SK-N-SH treated with all-trans-retinoic acid at 6 μM for 48 hours (cell line): ENCODE data around the gene TMEM147.

Experiments used
- ATAC-seq: fragments of 200-7000 bp; cut with Tn5 transposase; 3 replicates; pipeline ENCODE4 v1.9.1; 2020; ENCODE audit warnings: mild to moderate bottlenecking, moderate library complexity
- ARNTL ChIP-seq: fragments of 450-650 bp; formaldehyde crosslinking; IDR thresholded peaks from 2 replicates; pipeline ENCODE4 v1.5.0; 2020; ENCODE audit warnings: low read depth, mild to moderate bottlenecking, moderate library complexity, borderline replicate concordance
- BACH2 ChIP-seq: fragments of 250-450 bp; sonication (Bioruptor Pico); IDR thresholded peaks from 2 replicates; pipeline ENCODE4 v1.9.0; 2021; ENCODE audit warnings: mild to moderate bottlenecking, borderline replicate concordance
- CSDC2 ChIP-seq: fragments of 250-450 bp; sonication (Bioruptor Pico); IDR thresholded peaks from 2 replicates; pipeline ENCODE4 v1.5.0; 2020; ENCODE audit warnings: mild to moderate bottlenecking, moderate library complexity
- ESRRG ChIP-seq: fragments of 250-450 bp; sonication (Bioruptor Pico); IDR thresholded peaks from 2 replicates; pipeline ENCODE4 v1.6.1; 2021; ENCODE audit warnings: mild to moderate bottlenecking
- ISL1 ChIP-seq: fragments of 250-450 bp; sonication (Bioruptor Pico); IDR thresholded peaks from 2 replicates; pipeline ENCODE4 v2.1.2; 2022; ENCODE audit warnings: mild to moderate bottlenecking, moderate library complexity
- OSR1 ChIP-seq: fragments of 250-450 bp; sonication (Bioruptor Pico); IDR thresholded peaks from 2 replicates; pipeline ENCODE4 v1.8.0; 2022; ENCODE audit warnings: moderate library complexity, mild to moderate bottlenecking, inconsistent platforms
- PPARA ChIP-seq: fragments of 250-450 bp; sonication (Bioruptor Pico); IDR thresholded peaks from 2 replicates; pipeline ENCODE4 v1.5.0; 2020; ENCODE audit warnings: mild to moderate bottlenecking, borderline replicate concordance
- RARB ChIP-seq: fragments of 250-450 bp; sonication (Bioruptor Pico); IDR thresholded peaks from 2 replicates; pipeline ENCODE4 v1.8.0; 2021; ENCODE audit warnings: mild to moderate bottlenecking, moderate library complexity
- SNAI2 ChIP-seq: fragments of 250-450 bp; sonication (Bioruptor Pico); IDR thresholded peaks from 2 replicates; pipeline ENCODE4 v1.5.0; 2020; ENCODE audit warnings: mild to moderate bottlenecking, moderate library complexity
- TCF4 ChIP-seq: fragments of 250-450 bp; sonication (Bioruptor Pico); IDR thresholded peaks from 2 replicates; pipeline ENCODE4 v1.8.0; 2021; ENCODE audit warnings: mild to moderate bottlenecking, moderate library complexity, borderline replicate concordance
- TOX ChIP-seq: fragments of 250-450 bp; sonication (Bioruptor Pico); IDR thresholded peaks from 2 replicates; pipeline ENCODE4 v1.8.0; 2021; ENCODE audit warnings: mild to moderate bottlenecking, moderate library complexity, borderline replicate concordance
- ZC3H10 ChIP-seq: fragments of 250-450 bp; sonication (Bioruptor Pico); IDR thresholded peaks from 2 replicates; pipeline ENCODE4 v1.5.1; 2021; ENCODE audit warnings: mild to moderate bottlenecking, moderate library complexity
- ZFP3 ChIP-seq: fragments of 250-450 bp; sonication (Bioruptor Pico); IDR thresholded peaks from 2 replicates; pipeline ENCODE4 v1.5.0; 2020; ENCODE audit warnings: mild to moderate bottlenecking, moderate library complexity
- ZFP30 ChIP-seq: fragments of 450-650 bp; formaldehyde crosslinking; IDR thresholded peaks from 2 replicates; pipeline ENCODE4 v1.5.0; 2022; ENCODE audit warnings: mild to moderate bottlenecking, moderate library complexity
- ZNF565 ChIP-seq: fragments of 450-650 bp; formaldehyde crosslinking; conservative IDR thresholded peaks from 2 replicates; pipeline ENCODE4 v1.5.0; 2020; ENCODE audit warnings: low read depth, mild to moderate bottlenecking, moderate library complexity
- ZNF70 ChIP-seq: fragments of 450-650 bp; formaldehyde crosslinking; IDR thresholded peaks from 2 replicates; pipeline ENCODE4 v1.5.0; 2020; ENCODE audit warnings: mild to moderate bottlenecking, moderate library complexity
- ZNF8 ChIP-seq: fragments of 450-650 bp; formaldehyde crosslinking; IDR thresholded peaks from 2 replicates; pipeline ENCODE4 v1.5.0; 2020; ENCODE audit warnings: mild to moderate bottlenecking, moderate library complexity
- TF ChIP-seq, protein P1 (sequence below): fragments of 250-450 bp; sonication (Bioruptor Pico); IDR thresholded peaks from 2 replicates; pipeline ENCODE4 v1.8.0; 2020; ENCODE audit warnings: mild to moderate bottlenecking, moderate library complexity, borderline replicate concordance
- TF ChIP-seq, protein P2 (sequence below): fragments of 250-450 bp; sonication (Bioruptor Pico); IDR thresholded peaks from 2 replicates; pipeline ENCODE4 v1.5.1; 2020; ENCODE audit warnings: low read depth, mild to moderate bottlenecking, moderate library complexity
- TF ChIP-seq, protein P3 (sequence below): fragments of 250-450 bp; sonication (Bioruptor Pico); IDR thresholded peaks from 2 replicates; pipeline ENCODE4 v1.5.0; 2020; ENCODE audit warnings: mild to moderate bottlenecking, moderate library complexity
- TF ChIP-seq, protein P4 (sequence below): fragments of 250-450 bp; sonication (Bioruptor Pico); IDR thresholded peaks from 2 replicates; pipeline ENCODE4 v1.5.1; 2021; ENCODE audit warnings: mild to moderate bottlenecking, moderate library complexity

Gene TMEM147

DNA sequence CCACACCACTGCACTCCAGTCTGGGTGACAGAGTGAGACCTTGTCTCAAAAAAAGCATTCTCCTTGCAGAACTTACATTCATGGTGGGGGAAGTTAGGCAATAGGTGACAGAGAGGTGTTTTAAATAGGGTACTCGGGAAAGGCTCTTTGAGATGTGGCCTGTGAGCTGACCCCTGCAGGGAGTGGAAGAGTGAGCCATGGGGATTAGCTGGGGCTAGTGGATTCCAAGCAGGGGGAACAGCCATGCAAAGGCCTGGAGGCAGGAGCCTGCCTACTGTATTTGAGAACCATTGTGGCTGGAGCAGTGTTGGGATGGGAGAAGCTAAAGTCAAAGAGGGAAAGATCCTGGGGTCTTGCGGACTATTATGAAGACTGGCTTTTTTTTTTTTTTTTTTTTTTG, 28.1 kb upstream of the TMEM147 start:
- no peak for TF ChIP-seq ZFP3 (CRISPR knock-in tag)

DNA sequence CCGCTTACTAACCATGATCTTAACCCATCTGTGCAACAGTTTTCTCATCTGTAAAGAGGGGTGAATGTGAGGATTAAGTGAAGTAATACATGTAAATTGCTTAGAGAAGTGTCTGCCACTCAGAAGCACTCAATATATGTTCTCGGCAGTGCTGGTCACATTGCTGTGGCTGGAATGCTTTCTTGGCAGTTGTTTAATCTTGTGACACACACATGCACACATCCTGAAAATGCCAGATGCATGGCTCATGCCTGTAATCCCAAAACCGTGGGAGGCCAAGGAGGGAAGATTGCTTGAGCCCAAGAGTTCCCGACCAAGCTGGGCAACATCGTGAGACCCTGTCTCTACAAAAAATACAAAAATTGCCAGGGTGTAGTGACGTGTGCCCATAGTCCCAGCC, 27.1 kb upstream of the TMEM147 start:
- TF ChIP-seq ZC3H10 (CRISPR knock-in tag): no peak
- TF ChIP-seq ZNF565: no peak
- TF ChIP-seq, protein P1, sequence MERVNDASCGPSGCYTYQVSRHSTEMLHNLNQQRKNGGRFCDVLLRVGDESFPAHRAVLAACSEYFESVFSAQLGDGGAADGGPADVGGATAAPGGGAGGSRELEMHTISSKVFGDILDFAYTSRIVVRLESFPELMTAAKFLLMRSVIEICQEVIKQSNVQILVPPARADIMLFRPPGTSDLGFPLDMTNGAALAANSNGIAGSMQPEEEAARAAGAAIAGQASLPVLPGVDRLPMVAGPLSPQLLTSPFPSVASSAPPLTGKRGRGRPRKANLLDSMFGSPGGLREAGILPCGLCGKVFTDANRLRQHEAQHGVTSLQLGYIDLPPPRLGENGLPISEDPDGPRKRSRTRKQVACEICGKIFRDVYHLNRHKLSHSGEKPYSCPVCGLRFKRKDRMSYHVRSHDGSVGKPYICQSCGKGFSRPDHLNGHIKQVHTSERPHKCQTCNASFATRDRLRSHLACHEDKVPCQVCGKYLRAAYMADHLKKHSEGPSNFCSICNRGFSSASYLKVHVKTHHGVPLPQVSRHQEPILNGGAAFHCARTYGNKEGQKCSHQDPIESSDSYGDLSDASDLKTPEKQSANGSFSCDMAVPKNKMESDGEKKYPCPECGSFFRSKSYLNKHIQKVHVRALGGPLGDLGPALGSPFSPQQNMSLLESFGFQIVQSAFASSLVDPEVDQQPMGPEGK: no peak
- TF ChIP-seq, protein P2, sequence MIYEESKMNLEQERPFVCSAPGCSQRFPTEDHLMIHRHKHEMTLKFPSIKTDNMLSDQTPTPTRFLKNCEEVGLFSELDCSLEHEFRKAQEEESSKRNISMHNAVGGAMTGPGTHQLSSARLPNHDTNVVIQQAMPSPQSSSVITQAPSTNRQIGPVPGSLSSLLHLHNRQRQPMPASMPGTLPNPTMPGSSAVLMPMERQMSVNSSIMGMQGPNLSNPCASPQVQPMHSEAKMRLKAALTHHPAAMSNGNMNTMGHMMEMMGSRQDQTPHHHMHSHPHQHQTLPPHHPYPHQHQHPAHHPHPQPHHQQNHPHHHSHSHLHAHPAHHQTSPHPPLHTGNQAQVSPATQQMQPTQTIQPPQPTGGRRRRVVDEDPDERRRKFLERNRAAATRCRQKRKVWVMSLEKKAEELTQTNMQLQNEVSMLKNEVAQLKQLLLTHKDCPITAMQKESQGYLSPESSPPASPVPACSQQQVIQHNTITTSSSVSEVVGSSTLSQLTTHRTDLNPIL (CRISPR knock-in tag): no peak
- TF ChIP-seq, protein P3, sequence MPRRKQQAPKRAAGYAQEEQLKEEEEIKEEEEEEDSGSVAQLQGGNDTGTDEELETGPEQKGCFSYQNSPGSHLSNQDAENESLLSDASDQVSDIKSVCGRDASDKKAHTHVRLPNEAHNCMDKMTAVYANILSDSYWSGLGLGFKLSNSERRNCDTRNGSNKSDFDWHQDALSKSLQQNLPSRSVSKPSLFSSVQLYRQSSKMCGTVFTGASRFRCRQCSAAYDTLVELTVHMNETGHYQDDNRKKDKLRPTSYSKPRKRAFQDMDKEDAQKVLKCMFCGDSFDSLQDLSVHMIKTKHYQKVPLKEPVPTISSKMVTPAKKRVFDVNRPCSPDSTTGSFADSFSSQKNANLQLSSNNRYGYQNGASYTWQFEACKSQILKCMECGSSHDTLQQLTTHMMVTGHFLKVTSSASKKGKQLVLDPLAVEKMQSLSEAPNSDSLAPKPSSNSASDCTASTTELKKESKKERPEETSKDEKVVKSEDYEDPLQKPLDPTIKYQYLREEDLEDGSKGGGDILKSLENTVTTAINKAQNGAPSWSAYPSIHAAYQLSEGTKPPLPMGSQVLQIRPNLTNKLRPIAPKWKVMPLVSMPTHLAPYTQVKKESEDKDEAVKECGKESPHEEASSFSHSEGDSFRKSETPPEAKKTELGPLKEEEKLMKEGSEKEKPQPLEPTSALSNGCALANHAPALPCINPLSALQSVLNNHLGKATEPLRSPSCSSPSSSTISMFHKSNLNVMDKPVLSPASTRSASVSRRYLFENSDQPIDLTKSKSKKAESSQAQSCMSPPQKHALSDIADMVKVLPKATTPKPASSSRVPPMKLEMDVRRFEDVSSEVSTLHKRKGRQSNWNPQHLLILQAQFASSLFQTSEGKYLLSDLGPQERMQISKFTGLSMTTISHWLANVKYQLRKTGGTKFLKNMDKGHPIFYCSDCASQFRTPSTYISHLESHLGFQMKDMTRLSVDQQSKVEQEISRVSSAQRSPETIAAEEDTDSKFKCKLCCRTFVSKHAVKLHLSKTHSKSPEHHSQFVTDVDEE: no peak
- TF ChIP-seq ZNF8 (CRISPR knock-in tag): no peak
- TF ChIP-seq, protein P4, sequence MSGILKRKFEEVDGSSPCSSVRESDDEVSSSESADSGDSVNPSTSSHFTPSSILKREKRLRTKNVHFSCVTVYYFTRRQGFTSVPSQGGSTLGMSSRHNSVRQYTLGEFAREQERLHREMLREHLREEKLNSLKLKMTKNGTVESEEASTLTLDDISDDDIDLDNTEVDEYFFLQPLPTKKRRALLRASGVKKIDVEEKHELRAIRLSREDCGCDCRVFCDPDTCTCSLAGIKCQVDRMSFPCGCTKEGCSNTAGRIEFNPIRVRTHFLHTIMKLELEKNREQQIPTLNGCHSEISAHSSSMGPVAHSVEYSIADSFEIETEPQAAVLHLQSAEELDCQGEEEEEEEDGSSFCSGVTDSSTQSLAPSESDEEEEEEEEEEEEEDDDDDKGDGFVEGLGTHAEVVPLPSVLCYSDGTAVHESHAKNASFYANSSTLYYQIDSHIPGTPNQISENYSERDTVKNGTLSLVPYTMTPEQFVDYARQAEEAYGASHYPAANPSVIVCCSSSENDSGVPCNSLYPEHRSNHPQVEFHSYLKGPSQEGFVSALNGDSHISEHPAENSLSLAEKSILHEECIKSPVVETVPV (CRISPR knock-in tag): no peak
- no peak for TF ChIP-seq ARNTL (CRISPR knock-in tag)
- no peak for TF ChIP-seq SNAI2 (CRISPR knock-in tag)
- TF ChIP-seq RARB (CRISPR knock-in tag): no peak
- TF ChIP-seq ZFP30: no peak
- no peak for TF ChIP-seq ZFP3 (CRISPR knock-in tag)
- no peak for TF ChIP-seq PPARA (CRISPR knock-in tag)
- TF ChIP-seq CSDC2: no peak
- peak; percentile 76 for ATAC-seq

More for the DNA sequence above, 28.1 kb upstream of the TMEM147 start:
- no peak for ATAC-seq

DNA sequence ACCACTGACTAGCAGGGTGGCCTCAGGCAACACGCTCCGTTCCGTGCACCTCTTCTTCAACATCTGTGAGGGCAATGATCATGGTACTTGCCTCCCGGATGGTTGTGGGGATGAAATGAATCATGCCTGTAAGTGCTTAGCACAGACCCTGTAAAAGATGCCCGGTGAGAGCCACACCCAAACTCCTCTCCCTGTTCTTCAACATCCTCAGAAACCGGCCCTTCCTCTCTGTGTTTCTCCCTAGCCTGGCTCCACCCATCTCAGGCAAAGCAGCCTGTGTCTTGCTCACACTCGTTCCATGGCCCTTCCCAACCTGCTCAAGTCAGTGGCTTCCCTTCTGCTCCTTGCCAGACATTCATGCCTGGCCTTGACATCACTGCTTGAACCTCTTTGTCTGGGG, 26.1 kb upstream of the TMEM147 start:
- TF ChIP-seq ZFP3 (CRISPR knock-in tag) (no peak), RARB (CRISPR knock-in tag) (no peak), ZFP30 (no peak), ZC3H10 (CRISPR knock-in tag) (no peak), CSDC2 (no peak), BACH2 (no peak), PPARA (CRISPR knock-in tag) (no peak), ZNF70 (no peak), TCF4 (CRISPR knock-in tag) (no peak), ZNF565 (no peak), ESRRG (CRISPR knock-in tag) (no peak), OSR1 (no peak), ARNTL (CRISPR knock-in tag) (no peak), ISL1 (no peak), TOX (CRISPR knock-in tag) (no peak)
- TF ChIP-seq, protein P3: no peak
- TF ChIP-seq, protein P2 (CRISPR knock-in tag): no peak
- TF ChIP-seq, protein P1: no peak
- TF ChIP-seq, protein P4 (CRISPR knock-in tag): no peak
- 0 out of 3 replicates have a peak, but pooled peaks have one; percentile 23 for ATAC-seq
